Hematopoietic multipotent progenitor cell treated with erythropoietin and hydrocortisone succinate and interleukin-3 and kit ligand, for 15 days (in vitro differentiated cells): Measurements from ENCODE around the gene ZNF540.
"Not testable (repeated sequence)": the region's sequence is repeated elsewhere in the genome, so short reads cannot be mapped to it uniquely, and the experiment has no call there.

ENCODE experiments used
- DNase-seq: peaks from one replicate; pipeline ENCODE4 v3.0.0-alpha.2; 2015; ENCODE audit warnings: low spot score

The ZNF540 gene

GRCh38 chr19:37594304-37594981 lies at the start of gene ZNF540, which contains the start of gene ZNF571:
Gene ZNF540 (plus strand): TSS chr19:37594876. CDS start chr19:37598448, 3,572 bp downstream.
Gene ZNF571 (minus strand): TSS chr19:37594792. CDS start chr19:37586676, 8,116 bp downstream.
- peak; percentile 52 for DNase-seq

DNA sequence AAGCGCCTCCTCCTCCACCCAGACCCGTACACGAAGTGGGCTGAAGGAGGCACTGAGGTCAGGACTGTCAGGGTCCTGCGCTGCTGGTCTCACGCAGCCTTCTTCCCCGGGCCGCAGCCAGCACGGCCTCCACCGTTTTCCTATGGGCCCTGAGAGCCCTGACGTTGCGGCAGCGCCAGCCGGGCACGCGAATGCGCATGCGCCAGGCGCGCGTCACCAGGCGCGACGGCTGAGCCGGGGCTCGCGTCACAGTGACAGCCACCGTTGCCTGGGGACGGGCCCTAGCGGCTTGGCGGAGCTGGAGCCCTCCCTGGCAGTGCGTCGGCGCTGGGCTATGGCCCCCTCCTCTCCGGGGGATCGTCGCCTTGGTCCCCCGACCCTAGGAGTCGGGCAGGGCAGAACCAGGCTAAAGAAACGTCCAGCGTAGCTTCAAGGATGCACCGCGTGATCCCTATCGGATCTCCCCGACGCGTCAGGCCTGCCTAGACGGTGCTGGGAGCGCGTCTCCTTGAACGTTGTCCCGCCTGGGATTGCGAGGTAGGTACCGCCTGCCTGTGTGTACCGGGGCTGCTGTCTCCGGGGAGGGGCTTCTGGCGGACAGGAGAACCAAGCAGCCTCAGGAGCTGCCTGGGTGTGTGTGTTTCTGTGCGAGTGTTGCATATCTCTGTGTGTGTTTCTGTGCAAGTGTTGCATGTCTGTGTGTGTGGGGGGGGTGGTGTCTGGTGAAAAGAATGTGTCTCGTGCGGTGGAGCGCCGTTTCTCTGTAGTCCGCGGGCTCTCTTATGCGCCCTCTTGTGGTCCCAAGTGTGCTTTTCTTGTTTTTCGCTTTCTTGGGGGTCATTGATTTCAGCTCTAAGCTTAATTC lies 43.3 kb upstream of the ZNF540 start:
- no peak for DNase-seq

DNA sequence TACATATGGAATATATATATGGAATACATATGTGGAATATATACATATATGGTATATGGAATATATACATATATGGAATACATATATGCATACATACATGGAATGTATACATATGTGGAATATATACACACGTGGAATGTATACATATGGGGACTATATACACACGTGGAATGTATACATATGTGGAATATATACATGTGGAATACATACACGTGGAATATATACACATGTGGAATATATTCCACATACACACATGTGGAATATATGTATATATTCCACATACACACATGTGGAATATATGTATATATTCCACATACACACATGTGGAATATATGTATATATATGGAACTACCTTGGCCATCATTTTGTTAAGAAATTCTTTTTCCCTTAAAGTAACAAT lies 31.2 kb upstream of the ZNF540 start:
- DNase-seq, result no peak

- no peak for DNase-seq
These were observed 29.9 kb upstream of the ZNF540 start for GRCh38 chr19:37564624-37565369.

- DNase-seq, result no peak
These were observed 29.4 kb upstream of the ZNF540 start for GRCh38 chr19:37565370-37565669.

GRCh38 chr19:37572203-37572602 lies 22.5 kb upstream of the ZNF540 start:
- DNase-seq, result no peak

- DNase-seq, result no peak
These were observed 11.3 kb upstream of the ZNF540 start for GRCh38 chr19:37583340-37583739.

GRCh38 chr19:37593996-37594303 lies 726 bp upstream of the ZNF540 start:
- DNase-seq, result no peak

GRCh38 chr19:37594982-37595382 lies 306 bp downstream of the ZNF540 start:
- no peak for DNase-seq

GRCh38 chr19:37635076-37636056 lies 40.7 kb downstream of the ZNF540 start:
- DNase-seq, result no peak

- DNase-seq, result no peak
These were observed 59.4 kb downstream of the ZNF540 start for GRCh38 chr19:37654118-37654517.

DNA sequence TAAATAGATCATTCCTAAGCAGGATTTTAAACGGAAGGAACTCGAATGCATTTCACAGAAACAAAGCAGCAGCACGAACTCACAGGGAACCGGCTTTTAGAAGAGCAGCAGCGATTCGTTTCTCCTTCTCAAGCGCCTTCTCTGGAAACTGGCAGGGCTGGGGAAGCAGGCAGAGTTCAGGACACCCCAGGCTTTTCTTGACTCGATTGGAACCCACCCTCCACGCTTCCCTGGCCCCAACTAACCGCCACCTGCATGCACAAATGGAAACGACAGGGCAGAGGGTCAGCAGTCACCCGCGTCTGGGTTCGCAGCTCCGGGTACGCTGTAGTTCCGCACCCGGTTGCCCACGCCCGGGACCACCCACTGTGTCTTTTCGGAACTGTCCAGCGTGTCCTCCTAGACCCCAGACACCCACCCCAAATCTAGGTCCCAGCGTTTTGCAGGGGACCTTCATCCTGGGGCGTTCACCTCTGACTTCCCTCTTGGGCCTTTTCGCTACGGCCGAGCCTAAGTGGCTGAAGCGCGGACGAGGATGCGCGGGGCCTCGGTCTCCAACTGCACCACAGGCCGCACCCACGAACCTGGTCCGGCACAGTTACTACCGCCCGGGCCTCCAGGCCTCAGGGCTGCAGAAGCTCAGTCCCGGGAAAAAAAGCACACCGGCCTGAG lies 60.1 kb downstream of the ZNF540 start:
- DNase-seq, result no peak

GRCh38 chr19:37655301-37655688 lies 60.6 kb downstream of the ZNF540 start, which contains the start of gene ZFP30:
Gene ZFP30 (minus strand): TSS chr19:37655465. CDS start chr19:37647822, 7,643 bp downstream.
- DNase-seq, result no peak

DNA sequence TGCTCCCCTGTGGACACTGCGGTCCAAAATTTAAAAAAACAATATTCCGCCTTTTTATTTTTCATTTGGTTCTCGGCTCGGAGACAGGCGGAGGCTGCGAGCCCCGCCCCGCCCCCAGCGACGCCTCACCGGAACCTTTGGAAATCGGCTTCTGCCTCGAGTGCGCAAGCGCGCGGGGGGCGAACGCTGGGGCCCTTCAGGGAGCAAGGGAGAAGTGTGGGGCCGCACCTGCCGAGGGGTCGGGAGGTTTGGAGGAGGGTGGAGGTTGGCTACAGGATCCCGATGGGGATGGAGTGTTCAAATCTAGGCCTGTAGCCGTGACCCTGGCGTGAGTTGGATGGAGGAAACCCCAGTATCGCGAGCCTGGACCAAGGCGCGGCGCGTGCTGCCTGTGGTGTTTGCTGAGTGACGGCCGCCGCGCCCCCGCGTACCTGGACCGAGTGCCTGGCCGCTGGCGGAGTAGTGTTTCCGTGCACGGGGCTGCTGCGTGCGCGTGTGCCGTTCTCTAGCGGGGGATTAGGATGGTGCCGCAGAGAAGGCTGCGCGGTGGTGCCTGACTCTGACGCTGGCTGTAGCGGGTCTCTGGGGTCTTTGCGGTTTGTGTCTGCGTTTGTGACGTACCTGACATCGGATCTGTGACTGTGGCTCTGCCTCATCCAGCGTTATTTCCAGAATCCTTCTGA lies 61.2 kb downstream of the ZNF540 start:
- no peak for DNase-seq

DNA sequence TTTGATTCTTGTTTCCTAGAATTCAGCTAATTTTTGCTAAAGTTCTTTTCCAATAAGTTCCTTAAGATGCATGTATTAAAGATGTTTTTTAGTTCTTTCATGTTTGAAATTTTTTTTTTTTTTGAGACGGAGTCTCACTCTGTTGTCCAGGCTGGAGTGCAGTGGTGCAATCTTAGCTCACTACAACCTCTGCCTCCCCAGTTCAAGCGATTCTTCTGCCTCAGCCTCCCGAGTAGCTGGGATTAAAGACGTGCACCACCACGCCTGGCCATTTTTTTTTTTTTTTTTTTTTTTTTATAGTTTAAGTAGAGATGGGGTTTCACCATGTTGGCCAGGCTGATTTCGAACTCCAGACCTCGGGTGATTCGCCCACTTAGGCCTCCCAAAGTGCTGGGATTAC lies 62.5 kb downstream of the ZNF540 start:
- DNase-seq, result not testable (repeated sequence)
